Measurements from ENCODE around the gene ALPG. TPM values are rescaled to one million over a fixed set of nuclear protein-coding genes. Genes with fewer than 3 reads are reported as not detected.
A peak's percentile ranks its signal among the peaks of the same experiment; 100 is the strongest.

ALPG gene
- total and polyA plus RNA-seq, 9 of the 15 experiments (the other 6 are each of a cell fraction or from before 2014, with no cell fraction given): not detected

DNA sequence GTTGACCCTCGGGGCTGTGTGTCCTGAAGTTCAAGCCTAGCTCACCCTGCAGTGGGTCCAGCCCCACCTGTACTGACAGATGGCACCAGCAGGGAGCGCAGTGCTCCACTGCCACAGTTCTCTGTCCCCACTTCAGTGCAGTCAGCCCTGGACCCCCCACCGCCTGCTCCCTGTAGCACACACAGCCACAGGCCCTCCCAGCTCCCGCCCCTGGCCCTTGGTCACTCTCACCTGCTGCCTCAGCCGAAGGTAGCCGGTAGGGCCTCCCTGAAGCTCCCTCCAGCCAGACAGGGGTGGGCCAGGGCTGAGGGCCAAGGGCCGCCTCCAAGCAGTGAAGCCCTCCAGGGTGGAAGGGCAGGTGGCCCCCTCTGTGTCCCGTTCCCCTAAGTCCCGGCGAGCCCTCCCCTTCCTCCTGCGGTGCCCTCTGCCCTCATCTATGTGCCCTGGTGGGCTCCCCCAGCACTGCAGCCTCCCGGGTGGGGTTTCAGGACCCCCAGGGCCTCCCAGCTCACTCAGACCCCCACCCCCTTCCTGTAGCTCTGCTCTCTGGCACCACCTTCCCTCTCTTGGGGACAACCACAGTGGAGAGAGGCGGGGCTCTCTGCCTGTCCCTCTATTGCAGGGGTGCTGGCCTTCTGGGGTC is 38.9 kb upstream of the ALPG start (continued):
- TF ChIP-seq, protein P1, sequence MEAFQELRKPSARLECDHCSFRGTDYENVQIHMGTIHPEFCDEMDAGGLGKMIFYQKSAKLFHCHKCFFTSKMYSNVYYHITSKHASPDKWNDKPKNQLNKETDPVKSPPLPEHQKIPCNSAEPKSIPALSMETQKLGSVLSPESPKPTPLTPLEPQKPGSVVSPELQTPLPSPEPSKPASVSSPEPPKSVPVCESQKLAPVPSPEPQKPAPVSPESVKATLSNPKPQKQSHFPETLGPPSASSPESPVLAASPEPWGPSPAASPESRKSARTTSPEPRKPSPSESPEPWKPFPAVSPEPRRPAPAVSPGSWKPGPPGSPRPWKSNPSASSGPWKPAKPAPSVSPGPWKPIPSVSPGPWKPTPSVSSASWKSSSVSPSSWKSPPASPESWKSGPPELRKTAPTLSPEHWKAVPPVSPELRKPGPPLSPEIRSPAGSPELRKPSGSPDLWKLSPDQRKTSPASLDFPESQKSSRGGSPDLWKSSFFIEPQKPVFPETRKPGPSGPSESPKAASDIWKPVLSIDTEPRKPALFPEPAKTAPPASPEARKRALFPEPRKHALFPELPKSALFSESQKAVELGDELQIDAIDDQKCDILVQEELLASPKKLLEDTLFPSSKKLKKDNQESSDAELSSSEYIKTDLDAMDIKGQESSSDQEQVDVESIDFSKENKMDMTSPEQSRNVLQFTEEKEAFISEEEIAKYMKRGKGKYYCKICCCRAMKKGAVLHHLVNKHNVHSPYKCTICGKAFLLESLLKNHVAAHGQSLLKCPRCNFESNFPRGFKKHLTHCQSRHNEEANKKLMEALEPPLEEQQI (IDR thresholded peaks at IDR 0.05): no peak
- TF ChIP-seq ZNF134 (CRISPR knock-in tag; conservative IDR thresholded peaks at IDR 0.05) (no peak), CCAR2 (IDR thresholded peaks at IDR 0.05; ENCODE audit: low read depth, low read length) (no peak), MECOM (CRISPR knock-in tag; IDR thresholded peaks at IDR 0.05) (no peak), TBL1XR1 (IDR thresholded peaks at IDR 0.05; ENCODE audit: low read length in 2 of 2) (no peak), FOXK1 (CRISPR knock-in tag; IDR thresholded peaks at IDR 0.05; ENCODE audit: borderline replicate concordance) (no peak), SMC3 (conservative IDR thresholded peaks at IDR 0.05; ENCODE audit: insufficient read depth, low read depth, low read length) (0 out of 2 replicates have a peak, but pooled peaks have one; percentile 11), RAD21 (CRISPR knock-in tag; conservative IDR thresholded peaks at IDR 0.05 in 1 of 2, IDR thresholded peaks at IDR 0.05 in 1 of 2) (peak in 1 of 2 experiments; percentile 21; a peak in 1 of 4 replicates)

DNA sequence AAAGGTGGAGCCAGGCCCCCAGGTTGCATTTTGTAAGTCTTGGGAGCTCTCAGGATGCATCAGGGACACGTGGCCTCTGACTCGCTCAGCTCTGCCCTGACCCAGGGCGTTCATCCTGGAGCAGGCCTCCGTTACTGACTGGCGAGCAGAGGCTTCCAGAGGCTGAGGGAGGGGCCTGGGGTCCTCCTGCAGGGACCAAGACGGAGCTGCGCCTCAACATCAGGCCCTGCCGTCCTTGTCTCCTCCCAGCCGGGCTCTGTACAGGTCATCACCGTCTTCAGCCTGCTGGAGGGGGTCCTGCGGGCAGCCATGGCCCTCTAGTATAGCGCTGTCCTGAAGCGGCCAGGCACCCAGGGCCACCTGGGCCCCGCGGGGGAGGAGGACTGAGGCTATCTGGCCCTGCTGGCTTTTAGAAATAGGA is 38.3 kb upstream of the ALPG start:
- Histone ChIP-seq H3K4me3 (no peak overlapping the region), H3K27me3 (ENCODE audit: control insufficient read depth in 2 of 2, insufficient read depth in 2 of 2, low read length in 2 of 2) (peaks cover 0 to 17% of the 10 kb centered on the region in 2 experiments; a peak in 1 of 5 replicates), H3K9ac (ENCODE audit: insufficient read depth in 1 of 2, low read depth in 2 of 2, low read length in 2 of 2) (no peak overlapping the region), H3K79me2 (ENCODE audit: control insufficient read depth, insufficient read depth, low read length) (no peaks in the 10 kb centered on the region), H2AFZ (ENCODE audit: low read depth, low read length) (no peak overlapping the region), H3K9me1 (ENCODE audit: control insufficient read depth, insufficient read depth, low read length) (no peaks in the 10 kb centered on the region), H3K9me3 (replicated peaks; ENCODE audit: control insufficient read depth, insufficient read depth, low read depth, low read length) (no peaks in the 10 kb centered on the region), H4K20me1 (replicated peaks; ENCODE audit: control insufficient read depth, insufficient read depth, low read length) (no peaks in the 10 kb centered on the region), H3K36me3 (ENCODE audit: control insufficient read depth, insufficient read depth, low read length) (no peaks in the 10 kb centered on the region), H3K27ac (ENCODE audit: extremely low read depth, low read depth, low read length) (no peak overlapping the region), H3K4me1 (replicated peaks in 1 of 2; ENCODE audit: control insufficient read depth in 2 of 2, insufficient read depth in 2 of 2, low read length in 2 of 2) (peaks cover 0 to 6% of the 10 kb centered on the region in 2 experiments; a peak in 1 of 5 replicates), H3K4me2 (ENCODE audit: insufficient read depth, low read length) (no peak overlapping the region)
- ChIA-PET CTCF (ENCODE audit: low intra/inter-chr PET ratio) (no interaction called here), POLR2A (no interaction called here)
- 14% methylated on average over 8 of the region's 15 CpGs for WGBS (ENCODE audit: insufficient coverage, low coverage, missing lambda C conversion rate)
- ATAC-seq (no peak), FAIRE-seq (no peak), DNase-seq (ENCODE audit: extremely low read depth in 1 of 4, low spot score in 3 of 4) (no peak)
- no TSS peak for BruUV-seq (replicated peaks)
- intact Hi-C loops (cut with micrococcal nuclease): loop anchor here (5.0 kb wide), 1 partner anchor 74 kb away; no protein-coding TSS in a partner anchor
- in situ Hi-C loops (cut with MboI): no loop called here
- TF ChIP-seq RBM17 (IDR thresholded peaks at IDR 0.05; ENCODE audit: borderline replicate concordance, low read depth, low read length): no peak
- TF ChIP-seq ZNF561 (CRISPR knock-in tag; conservative IDR thresholded peaks at IDR 0.05): no peak
- TF ChIP-seq NELFE (IDR thresholded peaks at IDR 0.05; ENCODE audit: insufficient read depth, insufficient read length): no peak
- TF ChIP-seq ZNF217 (CRISPR knock-in tag; IDR thresholded peaks at IDR 0.05): no peak
- no peak for TF ChIP-seq POLR2A (conservative IDR thresholded peaks at IDR 0.05)
- TF ChIP-seq ZNF263 (CRISPR knock-in tag; IDR thresholded peaks at IDR 0.05; ENCODE audit: borderline replicate concordance): no peak
- no peak for TF ChIP-seq ZNF3 (CRISPR knock-in tag; IDR thresholded peaks at IDR 0.05)
- TF ChIP-seq ZNF57 (CRISPR knock-in tag; IDR thresholded peaks at IDR 0.05): no peak
- TF ChIP-seq NCOA2 (IDR thresholded peaks at IDR 0.05; ENCODE audit: partially characterized antibody in 2 of 2): no peak
- TF ChIP-seq, protein P2, sequence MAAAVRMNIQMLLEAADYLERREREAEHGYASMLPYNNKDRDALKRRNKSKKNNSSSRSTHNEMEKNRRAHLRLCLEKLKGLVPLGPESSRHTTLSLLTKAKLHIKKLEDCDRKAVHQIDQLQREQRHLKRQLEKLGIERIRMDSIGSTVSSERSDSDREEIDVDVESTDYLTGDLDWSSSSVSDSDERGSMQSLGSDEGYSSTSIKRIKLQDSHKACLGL (CRISPR knock-in tag; IDR thresholded peaks at IDR 0.05; ENCODE audit: borderline replicate concordance, poor library complexity, severe bottlenecking): no peak
